T-cell (primary cell): ENCODE results near the gene DCST1. TPM values are rescaled to one million over a fixed set of nuclear protein-coding genes. Genes with fewer than 3 reads are reported as not detected.

Source experiments
- ATAC-seq, 4 experiments: fragments of 200-7000 bp in 3 of 4; fragments of 150-1000 bp in 1 of 4; cut with Tn5 transposase; replicated peaks in 1 of 4; 1 replicate in 3 of 4; 2 replicates in 1 of 4; pipeline ENCODE4 v1.10.0; 2021; ENCODE audit warnings: moderate library complexity in 3 of 4, mild to moderate bottlenecking in 2 of 4, moderate number of reproducible peaks in 1 of 4
- CTCF ChIA-PET, 2 donors: fragments of 300-600 bp; sonication (Branson Sonifier 250); formaldehyde crosslinking; loops; one replicate each; lab custom pipeline; 2022; ENCODE audit warnings: antibody characterized with exemption in 2 of 2; lab: Charles Lee
- POLR2A ChIA-PET, 2 donors: fragments of 300-600 bp; sonication (Branson Sonifier 250); formaldehyde crosslinking; loops; one replicate each; lab custom pipeline; 2022; ENCODE audit warnings: antibody characterized with exemption in 2 of 2; lab: Charles Lee
- DNase-seq, 35 experiments: peaks; one replicate each; pipeline versions ENCODE4 v3.0.0 to v3.0.0-alpha.2; 2013 to 2023
- H3K27ac ChIP-seq: one replicate; pipeline ENCODE4 v1.5.1; 2013; ENCODE audit warnings: low read length
- H3K27me3 ChIP-seq, 2 experiments: replicated peaks in 1 of 2; 1 replicate in 1 of 2; 2 replicates in 1 of 2; pipeline versions ENCODE4 v1.6.1 to v1.7.0; 2013; ENCODE audit warnings: low read length in 1 of 2, mixed read lengths in 1 of 2; ENCODE audit not compliant: control insufficient read depth in 2 of 2, insufficient read depth in 2 of 2; ENCODE audit errors: extremely low read depth in 1 of 2
- H3K36me3 ChIP-seq, 2 donors: 1 replicate in 1 of 2; 2 replicates in 1 of 2; pipeline versions ENCODE4 v1.6.1 to v1.7.0; 2013; ENCODE audit warnings: low read length in 1 of 2; ENCODE audit not compliant: control insufficient read depth in 2 of 2, insufficient read depth in 1 of 2; ENCODE audit errors: extremely low read depth in 1 of 2
- H3K4me1 ChIP-seq, 2 experiments: 1 replicate in 1 of 2; 2 replicates in 1 of 2; pipeline versions ENCODE4 v1.6.1 to v1.7.0; 2013; ENCODE audit warnings: low read length in 2 of 2, mixed read lengths in 1 of 2; ENCODE audit not compliant: insufficient read depth in 2 of 2, control insufficient read depth in 1 of 2; ENCODE audit errors: extremely low read depth in 1 of 2
- H3K4me3 ChIP-seq, 2 donors: 1 replicate in 1 of 2; 2 replicates in 1 of 2; pipeline versions ENCODE4 v1.5.1 to v1.7.0; 2013; ENCODE audit warnings: mild to moderate bottlenecking in 2 of 2, low read length in 1 of 2, moderate library complexity in 1 of 2; ENCODE audit not compliant: control insufficient read depth in 1 of 2; ENCODE audit errors: extremely low read depth in 1 of 2
- H3K9me3 ChIP-seq: 2 replicates; pipeline ENCODE4 v1.7.0; 2013
- H3K27ac Mint-ChIP-seq, 2 donors: one replicate each; pipeline ENCODE4 v1.8.0; 2020 to 2021; ENCODE audit warnings: mild to moderate bottlenecking in 2 of 2, mixed read lengths in 2 of 2
- H3K27me3 Mint-ChIP-seq, 2 donors: one replicate each; pipeline ENCODE4 v1.8.0; 2021 to 2022; ENCODE audit warnings: mixed read lengths in 2 of 2
- H3K36me3 Mint-ChIP-seq: one replicate; pipeline ENCODE4 v1.8.0; 2021; ENCODE audit warnings: mixed read lengths
- H3K4me1 Mint-ChIP-seq, 3 donors: one replicate each; pipeline ENCODE4 v1.8.0; 2020 to 2022; ENCODE audit warnings: mixed read lengths in 3 of 3, mild to moderate bottlenecking in 1 of 3
- H3K4me3 Mint-ChIP-seq, 3 donors: one replicate each; pipeline ENCODE4 v1.8.0; 2020 to 2022; ENCODE audit warnings: mild to moderate bottlenecking in 3 of 3, mixed read lengths in 3 of 3, moderate library complexity in 3 of 3
- H3K9me3 Mint-ChIP-seq, 3 donors: one replicate each; pipeline ENCODE4 v1.8.0; 2020 to 2022; ENCODE audit warnings: mixed read lengths in 3 of 3
- WGBS: methylation state at CpG from one replicate; pipeline ENCODE4 v1.1.5; 2013; ENCODE audit warnings: missing lambda C conversion rate; ENCODE audit not compliant: insufficient coverage; 5-methylcytosine and 5-hydroxymethylcytosine counted together
- total RNA-seq, 35 experiments: library from RNA in 6 of 35; stranded (reverse) in 6 of 35; fragments of 120-200 nt in 1 of 35; gene quantifications; one replicate each; pipeline versions ENCODE4 v1.2.1 to v1.2.4 and lab custom pipeline; 2013 to 2026

DCST1 gene
- total RNA-seq, 5 donors from 2014 or later (not counting 1 experiment from before 2014, with no cell fraction given): 0.30 to 0.58 (median 0.54) TPM; not detected in 2

DNA sequence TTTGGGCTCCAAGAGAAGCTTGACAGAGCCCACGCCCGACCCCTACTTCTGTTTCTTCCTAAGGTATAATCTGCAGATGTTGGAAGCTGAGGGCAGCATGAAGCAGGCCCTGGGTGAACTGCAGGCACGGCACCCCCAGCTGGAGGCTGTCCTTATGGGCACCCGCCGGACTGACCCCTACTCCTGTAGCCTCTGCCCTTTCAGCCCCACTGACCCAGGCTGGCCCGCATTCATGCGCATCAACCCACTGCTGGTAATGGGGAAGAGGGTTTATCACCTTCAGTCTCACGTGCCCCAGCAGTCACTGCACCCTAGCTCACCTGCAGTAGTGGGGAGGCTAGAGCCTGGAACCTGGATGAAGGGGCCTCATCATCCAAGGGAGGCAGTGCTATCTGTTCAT, 43.3 kb upstream of the DCST1 start:
- H3K4me3 ChIP-seq: no peak overlapping the region
- no peaks in the 10 kb centered on the region for H3K27me3 ChIP-seq
- no peak overlapping the region for H3K27ac ChIP-seq
- H3K9me3 ChIP-seq: no peaks in the 10 kb centered on the region
- ChIA-PET POLR2A (interaction anchor here in 1 of 2 donors (0.5 kb wide), 1 partner anchor 20 kb away, joined by 3 read pairs; no protein-coding TSS in a partner anchor), CTCF (interaction anchor here in 1 of 2 donors (0.9 kb wide), 1 partner anchor 9 kb away, joined by 3 read pairs; no protein-coding TSS in a partner anchor)
- H3K36me3 Mint-ChIP-seq: peaks cover 22% of the 10 kb centered on the region
- H3K4me3 Mint-ChIP-seq: no peak overlapping the region
- 100% methylated on average over 2 of the region's 8 CpGs for WGBS
- H3K36me3 ChIP-seq: peaks cover 13 to 53% of the 10 kb centered on the region in 2 donors
- peaks cover 0 to 7% of the 10 kb centered on the region in 2 experiments for H3K4me1 ChIP-seq
- no peak for DNase-seq
- no peak for ATAC-seq
- H3K9me3 Mint-ChIP-seq: no peaks in the 10 kb centered on the region
- H3K27ac Mint-ChIP-seq: no peak overlapping the region
- no peaks in the 10 kb centered on the region for H3K27me3 Mint-ChIP-seq
- H3K4me1 Mint-ChIP-seq: peaks cover 12 to 19% (median 17%) of the 10 kb centered on the region in 3 donors

DNA sequence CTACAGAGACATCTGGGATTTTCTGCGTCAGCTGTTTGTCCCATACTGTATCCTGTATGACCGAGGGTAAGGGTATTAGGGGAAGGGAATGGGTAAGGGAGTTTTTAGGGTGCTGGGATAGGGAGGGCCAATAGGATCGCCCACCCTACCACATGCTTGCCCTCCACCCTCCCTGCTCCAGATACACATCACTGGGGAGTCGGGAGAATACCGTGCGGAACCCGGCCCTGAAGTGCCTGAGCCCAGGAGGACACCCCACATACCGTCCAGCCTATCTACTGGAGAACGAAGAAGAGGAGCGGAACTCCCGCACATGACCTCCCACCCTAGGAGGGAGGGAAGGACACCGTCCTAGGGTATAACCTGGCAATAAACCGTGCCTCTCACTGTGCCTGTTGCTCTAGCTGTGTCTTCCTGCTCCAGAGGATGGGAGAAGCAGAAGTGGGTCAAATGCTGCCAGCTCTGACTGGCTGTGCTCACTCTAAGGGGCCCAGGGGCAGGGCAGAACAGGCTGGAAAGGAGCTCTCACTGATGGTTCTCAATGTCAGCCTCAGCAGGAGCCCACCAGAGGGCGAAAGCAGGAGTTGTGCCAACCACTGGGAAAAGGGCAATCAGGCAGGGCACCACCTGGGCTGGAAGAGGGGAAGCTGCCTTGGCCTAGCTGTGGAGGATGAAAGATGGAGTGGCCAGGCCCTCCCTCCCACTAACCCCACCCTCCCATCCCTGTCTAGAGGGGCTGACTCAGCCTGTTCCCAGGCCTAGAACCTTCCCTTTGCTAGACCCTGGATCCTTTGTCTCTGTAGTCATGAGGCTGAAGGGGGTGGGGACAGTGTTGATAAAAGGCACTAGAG, 40.7 kb upstream of the DCST1 start:
- Histone ChIP-seq H3K4me1 (peaks cover 0 to 15% of the 10 kb centered on the region in 2 experiments), H3K36me3 (peaks cover 13 to 38% of the 10 kb centered on the region in 2 donors), H3K27me3 (no peaks in the 10 kb centered on the region), H3K27ac (no peak overlapping the region), H3K9me3 (no peaks in the 10 kb centered on the region), H3K4me3 (no peak overlapping the region)
- peak in 1 of 4 experiments; percentile 33 for ATAC-seq
- Mint-ChIP-seq H3K36me3 (peaks cover 16% of the 10 kb centered on the region), H3K4me1 (peaks cover 18 to 28% (median 23%) of the 10 kb centered on the region in 3 donors), H3K9me3 (no peaks in the 10 kb centered on the region), H3K27ac (no peak overlapping the region), H3K4me3 (no peak overlapping the region), H3K27me3 (no peaks in the 10 kb centered on the region)
- POLR2A ChIA-PET: interaction anchor here in 1 of 2 donors (0.5 kb wide), 1 partner anchor 8 kb away, joined by 3 read pairs; no protein-coding TSS in a partner anchor
- no peak for DNase-seq
- WGBS: 81% methylated on average over 2 of the region's 14 CpGs
- CTCF ChIA-PET: interaction anchor here (0.6 to 1.8 kb wide), 3 partner anchors 8 to 86 kb away, joined by 3 to 5 read pairs (median 4); no protein-coding TSS in a partner anchor

DNA sequence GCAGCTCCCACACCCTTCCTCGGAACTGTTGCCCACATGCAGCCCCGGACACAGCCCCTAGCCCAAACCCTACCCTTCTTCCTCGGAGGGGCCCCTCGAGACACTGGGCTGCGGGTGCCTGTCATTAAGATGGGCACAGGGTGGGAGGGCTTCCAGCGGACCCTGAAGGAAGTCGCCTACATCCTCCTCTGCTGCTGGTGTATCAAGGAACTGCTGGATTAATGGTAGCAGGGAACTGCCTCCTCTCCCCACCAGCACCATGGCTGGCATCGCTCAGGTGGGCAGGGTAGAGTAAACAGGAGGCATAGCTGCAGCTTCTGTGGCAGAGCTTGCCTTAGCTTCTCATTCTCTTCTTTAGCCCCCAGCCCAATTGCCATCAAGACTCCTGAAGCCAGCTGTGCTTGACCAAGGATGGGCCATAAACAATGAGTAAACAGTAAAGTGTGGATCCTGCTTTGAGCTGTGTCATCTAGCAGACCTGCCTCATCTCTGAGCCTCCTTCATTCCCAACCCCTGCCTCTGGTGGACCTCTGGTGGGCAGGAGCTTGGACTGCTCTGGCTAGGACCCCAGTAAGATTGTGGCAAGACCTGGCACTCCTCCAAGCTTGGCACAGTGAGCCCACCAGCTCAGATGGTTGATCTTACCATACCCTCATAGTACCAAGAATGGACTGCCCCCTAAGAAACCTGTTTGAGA, 39.9 kb upstream of the DCST1 start, which contains the start of gene LENEP:
Gene LENEP, plus strand, starts transcription at position 15 of the 697 bp plus-strand sequence. Its CDS starts 22 bp downstream, at position 37.
- no peak for DNase-seq
- Mint-ChIP-seq H3K36me3 (peaks cover 10% of the 10 kb centered on the region), H3K27ac (no peak within 1 kb of the TSS), H3K4me3 (no peak within 1 kb of the TSS), H3K9me3 (no peaks in the 10 kb centered on the region), H3K4me1 (peaks cover 18 to 26% (median 25%) of the 10 kb centered on the region in 3 donors), H3K27me3 (no peaks in the 10 kb centered on the region)
- Histone ChIP-seq H3K36me3 (peaks cover 8 to 30% of the 10 kb centered on the region in 2 donors), H3K27ac (no peak within 1 kb of the TSS), H3K27me3 (no peaks in the 10 kb centered on the region), H3K4me3 (no peak within 1 kb of the TSS), H3K4me1 (peaks cover 2 to 23% of the 10 kb centered on the region in 2 experiments), H3K9me3 (no peaks in the 10 kb centered on the region)
- POLR2A ChIA-PET: interaction anchor here in 1 of 2 donors (0.5 to 1.1 kb wide), 2 partner anchors 9 to 11 kb away, joined by 3 read pairs; partner anchors contain the start of gene FLAD1
- WGBS: no CpG with 5 or more reads among the region's 8 CpGs
- no peak for ATAC-seq
- CTCF ChIA-PET: interaction anchor here (0.5 to 1.8 kb wide), 5 partner anchors 9 to 28 kb away, joined by 3 to 5 read pairs (median 3); no protein-coding TSS in a partner anchor

DNA sequence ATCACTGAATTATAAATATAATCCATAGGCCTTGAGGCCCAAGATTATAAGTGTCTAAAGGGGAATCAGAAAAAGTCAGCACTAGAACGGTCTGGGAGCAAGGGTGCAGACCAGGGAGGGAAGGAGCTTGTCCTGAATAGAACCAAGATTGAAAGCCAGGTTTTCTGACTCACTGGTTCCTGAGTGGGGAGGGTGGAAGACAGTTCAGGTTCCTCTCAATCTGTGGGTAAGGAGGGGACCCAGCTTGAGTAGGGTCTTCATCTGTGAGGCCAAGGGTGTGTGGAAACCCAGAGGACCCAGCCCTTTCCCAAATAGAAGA, 39.4 kb upstream of the DCST1 start:
- CTCF ChIA-PET: interaction anchor here (0.5 to 1.8 kb wide), 5 partner anchors 10 to 27 kb away, joined by 3 to 5 read pairs (median 3); no protein-coding TSS in a partner anchor
- Mint-ChIP-seq H3K4me3 (no peak overlapping the region), H3K36me3 (peaks cover 6% of the 10 kb centered on the region), H3K9me3 (no peaks in the 10 kb centered on the region), H3K27ac (no peak overlapping the region), H3K27me3 (no peaks in the 10 kb centered on the region), H3K4me1 (peaks cover 19 to 27% (median 25%) of the 10 kb centered on the region in 3 donors)
- peaks cover 3 to 25% of the 10 kb centered on the region in 2 donors for H3K36me3 ChIP-seq
- POLR2A ChIA-PET: interaction anchor here in 1 of 2 donors (0.5 to 1.1 kb wide), 2 partner anchors 11 to 31 kb away, joined by 3 to 11 read pairs; partner anchors contain the start of gene FLAD1
- H3K27me3 ChIP-seq: no peaks in the 10 kb centered on the region
- ATAC-seq: no peak
- H3K9me3 ChIP-seq: no peaks in the 10 kb centered on the region
- H3K4me1 ChIP-seq: peaks cover 6 to 25% of the 10 kb centered on the region in 2 experiments
- no peak overlapping the region for H3K27ac ChIP-seq
- WGBS: 80% methylated on average over 1 of the region's 1 CpG
- no peak overlapping the region for H3K4me3 ChIP-seq
- no peak for DNase-seq

DNA sequence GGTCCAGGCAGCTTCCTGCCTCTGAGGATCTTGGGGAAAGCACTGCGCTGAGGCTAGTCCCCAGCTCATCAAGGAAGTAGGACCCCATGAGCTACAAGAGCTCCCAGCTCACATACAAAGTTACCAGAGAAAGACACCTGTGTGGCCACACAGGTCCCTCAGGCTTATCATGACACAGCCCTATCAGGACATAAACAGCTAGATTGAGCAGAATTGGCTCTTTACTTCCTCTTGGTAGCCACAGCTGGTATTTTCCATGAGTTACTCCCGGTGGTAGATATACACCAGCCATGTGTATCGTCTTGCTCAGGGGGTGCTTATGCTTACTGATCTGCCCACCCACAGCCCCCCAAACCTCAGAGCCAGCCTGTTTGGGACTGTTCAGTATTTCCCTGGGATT, 39.0 kb upstream of the DCST1 start:
- CTCF ChIA-PET: interaction anchor here (0.5 to 1.8 kb wide), 7 partner anchors 10 to 28 kb away, joined by 3 to 8 read pairs (median 3); no protein-coding TSS in a partner anchor
- H3K4me3 Mint-ChIP-seq: no peak overlapping the region

More for the DNA sequence above, 39.0 kb upstream of the DCST1 start:
- no peak for DNase-seq
- no peak for ATAC-seq
- WGBS: 63% methylated on average over 3 of the region's 3 CpGs
- POLR2A ChIA-PET: interaction anchor here in 1 of 2 donors (0.5 to 1.1 kb wide), 3 partner anchors 11 to 31 kb away, joined by 3 to 11 read pairs (median 3); partner anchors contain the start of gene FLAD1
- Histone ChIP-seq H3K36me3 (peaks cover 2 to 22% of the 10 kb centered on the region in 2 donors), H3K4me1 (peaks cover 6 to 26% of the 10 kb centered on the region in 2 experiments), H3K4me3 (no peak overlapping the region), H3K27ac (no peak overlapping the region), H3K9me3 (no peaks in the 10 kb centered on the region), H3K27me3 (no peaks in the 10 kb centered on the region)
- Mint-ChIP-seq H3K4me1 (peaks cover 19 to 24% (median 23%) of the 10 kb centered on the region in 3 donors), H3K27me3 (no peaks in the 10 kb centered on the region), H3K27ac (peak overlapping the region in 1 of 2 donors; percentile 28), H3K36me3 (peaks cover 3% of the 10 kb centered on the region), H3K9me3 (no peaks in the 10 kb centered on the region)
